Hepatocyte (in vitro differentiated cells): ENCODE measurements around the gene UTP11. TPM values are rescaled to one million over a fixed set of nuclear protein-coding genes. Genes with fewer than 3 reads are reported as not detected.

Experiments used
- DNase-seq: peaks from one replicate; pipeline ENCODE4 v3.0.0-alpha.2; 2016; ENCODE audit warnings: low spot score
- H2AFZ ChIP-seq: fragments of 200-600 bp; sonication (generic); 2 replicates; pipeline ENCODE4 v1.6.0; 2016; ENCODE audit warnings: antibody characterized with exemption, mild to moderate bottlenecking
- H3K27ac ChIP-seq: fragments of 200-600 bp; sonication (generic); 2 replicates; pipeline ENCODE4 v1.5.1; 2016; ENCODE audit warnings: mild to moderate bottlenecking
- H3K27me3 ChIP-seq: fragments of 200-600 bp; sonication (generic); 2 replicates; pipeline ENCODE4 v1.6.1; 2016
- H3K36me3 ChIP-seq: fragments of 200-600 bp; sonication (generic); replicated peaks from 2 replicates; pipeline ENCODE4 v1.5.1; 2016; ENCODE audit warnings: low read depth; ENCODE audit not compliant: insufficient read depth
- H3K4me1 ChIP-seq: fragments of 200-600 bp; sonication (generic); 2 replicates; pipeline ENCODE4 v1.5.1; 2016; ENCODE audit warnings: mild to moderate bottlenecking, moderate library complexity; ENCODE audit not compliant: insufficient read depth
- H3K4me2 ChIP-seq: fragments of 200-600 bp; sonication (generic); 2 replicates; pipeline ENCODE4 v1.6.0; 2016
- H3K4me3 ChIP-seq: fragments of 200-600 bp; sonication (generic); 2 replicates; pipeline ENCODE4 v1.5.1; 2016; ENCODE audit warnings: mild to moderate bottlenecking
- H3K79me2 ChIP-seq: fragments of 200-600 bp; sonication (generic); 2 replicates; pipeline ENCODE4 v1.6.0; 2017; ENCODE audit warnings: mild to moderate bottlenecking
- H3K9me2 ChIP-seq: fragments of 200-600 bp; sonication (generic); replicated peaks from 2 replicates; pipeline ENCODE4 v1.6.0; 2017; ENCODE audit warnings: mild to moderate bottlenecking; ENCODE audit not compliant: insufficient read depth
- H3K9me3 ChIP-seq: fragments of 200-600 bp; sonication (generic); 2 replicates; pipeline ENCODE4 v1.5.1; 2016; ENCODE audit warnings: low read depth, mild to moderate bottlenecking
- H4K20me1 ChIP-seq: fragments of 200-600 bp; sonication (generic); 2 replicates; pipeline ENCODE4 v1.6.0; 2016; ENCODE audit warnings: mild to moderate bottlenecking; ENCODE audit not compliant: insufficient read depth, poor library complexity, severe bottlenecking
- CTCF ChIP-seq: fragments of 200-600 bp; sonication (generic); IDR thresholded peaks from 2 replicates; pipeline ENCODE4 v1.5.1; 2016; ENCODE audit warnings: antibody characterized with exemption, mild to moderate bottlenecking; ENCODE audit not compliant: poor library complexity
- EZH2 ChIP-seq: fragments of 200-600 bp; sonication (generic); IDR thresholded peaks from 2 replicates; pipeline ENCODE4 v1.6.1; 2016; ENCODE audit warnings: antibody characterized with exemption, mild to moderate bottlenecking, borderline replicate concordance
- EZH2phosphoT487 ChIP-seq: fragments of 200-600 bp; sonication (generic); IDR thresholded peaks from one replicate; pipeline ENCODE4 v1.6.1; 2018; ENCODE audit warnings: antibody characterized with exemption, mild to moderate bottlenecking, low read depth, moderate library complexity; ENCODE audit not compliant: unreplicated experiment, severe bottlenecking
- WGBS: methylation state at CpG from one replicate; pipeline ENCODE4 v1.1.6; 2016; ENCODE audit warnings: low lambda C conversion rate; ENCODE audit errors: missing lambda C conversion rate; 5-methylcytosine and 5-hydroxymethylcytosine counted together
- polyA plus RNA-seq: library from polyadenylated mRNA; unstranded; fragments of >200 nt; fragmentation: Nextera tagmentation; extraction: Ambion mirVana; gene quantifications from 2 replicates; pipeline ENCODE4 v1.2.1, GENCODE V29; 2016
- total RNA-seq: library from RNA; depleted of rRNA; stranded (reverse); fragments of >200 nt; gene quantifications from 2 replicates; pipeline ENCODE4 v1.2.3, GENCODE V29; 2014

The UTP11 gene
- total and polyA plus RNA-seq, 2 experiments from 2014 or later, result 36.2 to 39.2 TPM

DNA sequence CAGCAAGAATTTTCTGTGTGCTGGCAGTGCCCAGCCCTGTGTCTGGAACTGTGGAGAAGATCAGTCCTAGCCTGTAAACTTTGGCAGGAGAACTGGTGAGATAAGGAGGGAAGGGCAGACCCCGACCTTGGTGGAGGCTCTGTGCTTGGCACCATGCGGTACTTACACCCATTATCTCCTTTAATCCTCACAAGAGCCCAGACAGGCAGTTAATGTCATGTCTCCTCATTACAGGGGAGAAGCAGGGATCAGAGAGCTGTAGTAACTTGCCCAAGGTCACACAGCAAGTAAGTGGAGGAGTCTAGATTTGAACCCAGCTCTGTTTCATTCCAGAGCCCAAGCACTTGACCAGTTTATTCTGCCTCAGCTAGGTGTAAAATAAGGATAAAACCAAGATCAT lies 48.0 kb downstream of the UTP11 start:
- Histone ChIP-seq H3K9me3 (no peaks in the 10 kb centered on the region), H3K9me2 (no peaks in the 10 kb centered on the region), H3K4me2 (no peak overlapping the region), H3K4me3 (no peak overlapping the region), H3K27ac (no peak overlapping the region), H3K79me2 (no peaks in the 10 kb centered on the region), H3K4me1 (no peaks in the 10 kb centered on the region), H3K27me3 (peaks cover 1% of the 10 kb centered on the region), H3K36me3 (no peaks in the 10 kb centered on the region), H4K20me1 (no peaks in the 10 kb centered on the region), H2AFZ (no peak overlapping the region)
- DNase-seq, result no peak
- TF ChIP-seq EZH2phosphoT487 (no peak), CTCF (no peak), EZH2 (no peak)
- WGBS, result 81% methylated on average over 2 of the region's 2 CpGs

- 94% methylated on average over 1 of the region's 1 CpG for WGBS
- no peak for TF ChIP-seq EZH2phosphoT487
- TF ChIP-seq EZH2, result no peak
- no peak for TF ChIP-seq CTCF
Observed at GRCh38 chr1:38061290-38061689, 48.8 kb downstream of the UTP11 start.

GRCh38 chr1:38061883-38062328 lies 49.4 kb downstream of the UTP11 start:
- Histone ChIP-seq H3K79me2 (no peaks in the 10 kb centered on the region), H3K4me1 (no peaks in the 10 kb centered on the region), H3K27me3 (peaks cover 7% of the 10 kb centered on the region), H3K27ac (no peak overlapping the region), H3K4me2 (no peak overlapping the region), H4K20me1 (no peaks in the 10 kb centered on the region), H3K4me3 (no peak overlapping the region), H3K36me3 (no peaks in the 10 kb centered on the region), H3K9me3 (no peaks in the 10 kb centered on the region), H2AFZ (no peak overlapping the region), H3K9me2 (no peaks in the 10 kb centered on the region)
- no peak for DNase-seq
- TF ChIP-seq EZH2phosphoT487, result no peak
- no peak for TF ChIP-seq CTCF
- no peak for TF ChIP-seq EZH2
- WGBS, result 77% methylated on average over 7 of the region's 7 CpGs

More at GRCh38 chr1:38061290-38061689, 48.8 kb downstream of the UTP11 start:
- DNase-seq, result no peak
- Histone ChIP-seq H3K9me2 (no peaks in the 10 kb centered on the region), H3K36me3 (no peaks in the 10 kb centered on the region), H3K4me1 (no peaks in the 10 kb centered on the region), H3K79me2 (no peaks in the 10 kb centered on the region), H3K27ac (no peak overlapping the region), H4K20me1 (no peaks in the 10 kb centered on the region), H3K27me3 (peaks cover 6% of the 10 kb centered on the region), H3K9me3 (no peaks in the 10 kb centered on the region), H3K4me2 (no peak overlapping the region), H3K4me3 (no peak overlapping the region), H2AFZ (no peak overlapping the region)
